A549 treated with ZK216348 at 1 μM for 4 hours (cell line): ENCODE results near the gene RNF126. TPM values are rescaled to one million over a fixed set of nuclear protein-coding genes. Genes with fewer than 3 reads are reported as not detected.

Source experiments
- total RNA-seq: library from RNA; stranded (reverse); fragments of 200-300 nt; extraction: Qiagen RNA extraction; gene quantifications from 5 replicates; pipeline ENCODE4 v1.2.3, GENCODE V29; 2022; ENCODE audit warnings: low read depth

Gene RNF126
- total RNA-seq: 47.8 to 75.4 TPM (median 73.2 TPM) in 5 replicates

GRCh38 chr19:662962-663681 is at the start of gene RNF126:
TSS of gene RNF126 (minus strand) at chr19:663214. CDS start at chr19:663121, 93 bp downstream.

GRCh38 chr19:708154-709143 is 45.4 kb upstream of the RNF126 start, which contains the start of gene PALM:
TSS of gene PALM (plus strand) at chr19:708935. CDS start at chr19:709147, 212 bp downstream.

GRCh38 chr19:695352-695949 is 32.4 kb upstream of the RNF126 start, which contains the start of gene PRSS57:
TSS of gene PRSS57 (minus strand) at chr19:695452. CDS start at chr19:695430, 22 bp downstream.

GRCh38 chr19:676339-677105 is 13.5 kb upstream of the RNF126 start, which contains the start of gene FSTL3:
TSS of gene FSTL3 (plus strand) at chr19:676392. CDS start at chr19:676424, 32 bp downstream.

GRCh38 chr19:639253-640160 is 23.5 kb downstream of the RNF126 start, which contains the start of gene FGF22:
TSS of gene FGF22 (plus strand) at chr19:639879. CDS start at chr19:639926, 47 bp downstream.

DNA sequence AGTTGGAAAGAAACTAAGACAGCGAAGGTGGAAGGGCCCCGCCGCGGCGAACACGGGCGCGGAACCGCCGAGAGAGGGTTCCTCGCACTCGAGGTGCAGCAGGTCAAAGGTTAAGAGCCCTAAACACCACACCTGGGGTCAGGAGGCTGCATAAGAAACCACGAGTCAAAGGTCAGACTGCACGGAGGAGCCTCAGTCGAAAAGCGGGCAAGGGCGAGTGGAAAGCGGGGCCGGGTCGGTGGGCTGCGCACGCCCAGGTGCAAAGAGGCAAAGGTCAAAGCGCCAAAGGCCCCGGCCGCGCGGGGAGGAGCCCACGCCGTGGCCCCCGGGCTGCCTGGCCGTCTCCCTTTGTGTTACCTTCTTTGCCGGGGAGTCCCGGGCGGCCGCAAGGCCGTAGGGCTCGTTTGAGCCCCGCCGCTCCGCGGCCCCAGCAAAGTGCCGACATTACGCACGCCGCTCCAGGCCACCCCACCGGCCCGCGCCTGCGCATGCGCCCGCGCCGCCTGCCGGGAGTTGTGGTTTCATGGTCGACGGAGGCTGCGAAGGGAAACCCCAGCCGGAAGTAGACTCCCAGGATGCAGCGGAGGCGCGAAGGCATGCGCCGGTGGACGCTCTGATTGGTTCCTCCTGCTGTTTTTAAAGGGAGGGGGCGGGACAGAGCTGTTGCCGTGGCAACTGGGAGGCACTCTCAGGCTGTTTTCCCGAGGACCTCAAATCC is 29.8 kb downstream of the RNF126 start, which contains the start of gene POLRMT:
POLRMT (minus strand) TSS at position 470 of the 718 bp plus-strand sequence; CDS start at position 445, 25 bp downstream.

Other genes with a start within 250 kb of the RNF126 start
- gene SHC2, start 202.2 kb downstream of the RNF126 start, total RNA-seq: 0.58 to 1.2 TPM (median 1.0 TPM) in 5 replicates
- gene MADCAM1, start 166.7 kb downstream of the RNF126 start, total RNA-seq: 0.18 to 0.51 TPM (median 0.31 TPM) in 4 of 5 replicates, not detected in the other
- 7.6 to 22.9 TPM (median 18.8 TPM) in 5 replicates for gene TPGS1, start 155.7 kb downstream of the RNF126 start, total RNA-seq
- gene CDC34, start 131.5 kb downstream of the RNF126 start, total RNA-seq: 53.3 to 112 TPM (median 108 TPM) in 5 replicates
- gene GZMM, start 119.2 kb downstream of the RNF126 start, total RNA-seq: 0.28 to 0.63 TPM (median 0.43 TPM) in 4 of 5 replicates, not detected in the other
- 506 to 741 TPM (median 712 TPM) in 5 replicates for gene BSG, start 90.6 kb downstream of the RNF126 start, total RNA-seq
- 20.5 to 50.9 TPM (median 41.7 TPM) in 5 replicates for gene HCN2, start 73.3 kb downstream of the RNF126 start, total RNA-seq
- gene POLRMT, start 29.7 kb downstream of the RNF126 start, total RNA-seq: 68.8 to 114 TPM (median 109 TPM) in 5 replicates
- gene FGF22, start 23.3 kb downstream of the RNF126 start, total RNA-seq: 0.21 to 1.0 TPM (median 0.87 TPM) in 5 replicates
- gene FSTL3, start 13.2 kb upstream of the RNF126 start, total RNA-seq: 142 to 260 TPM (median 223 TPM) in 5 replicates
- not detected in 5 replicates for gene PRSS57, start 32.2 kb upstream of the RNF126 start, total RNA-seq
- 9.7 to 17.2 TPM (median 14.3 TPM) in 5 replicates for gene PALM, start 45.7 kb upstream of the RNF126 start, total RNA-seq
- 57.6 to 105 TPM (median 93.9 TPM) in 5 replicates for gene MISP, start 87.9 kb upstream of the RNF126 start, total RNA-seq
- gene PTBP1, start 134.2 kb upstream of the RNF126 start, total RNA-seq: 198 to 222 TPM (median 215 TPM) in 5 replicates
- gene PLPPR3, start 158.7 kb upstream of the RNF126 start, total RNA-seq: 1.2 to 7.0 TPM (median 5.6 TPM) in 5 replicates
- gene AZU1, start 164.6 kb upstream of the RNF126 start, total RNA-seq: 0.26 to 0.27 TPM in 2 of 5 replicates, not detected in the others
- gene PRTN3, start 177.8 kb upstream of the RNF126 start, total RNA-seq: 0.24 to 0.64 TPM (median 0.34 TPM) in 3 of 5 replicates, not detected in the others
- gene ELANE, start 189.1 kb upstream of the RNF126 start, total RNA-seq: 0.15 to 0.16 TPM in 2 of 5 replicates, not detected in the others
- 5.8 to 25.7 TPM (median 20.6 TPM) in 5 replicates for gene CFD, start 196.4 kb upstream of the RNF126 start, total RNA-seq
- gene MED16, start 230.0 kb upstream of the RNF126 start, total RNA-seq: 11.8 to 23.9 TPM (median 23.1 TPM) in 5 replicates
- gene RNU6-9, start 230.3 kb upstream of the RNF126 start, total RNA-seq: not detected in 5 replicates